Measurements from ENCODE around the gene DPF1. TPM values are rescaled to one million over a fixed set of nuclear protein-coding genes. Genes with fewer than 3 reads are reported as not detected.
"Not testable (repeated sequence)": the region's sequence is repeated elsewhere in the genome, so short reads cannot be mapped to it uniquely, and the experiment has no call there.

Gene DPF1
- total RNA-seq, 1 donor from 2014 or later: 6.0 TPM

GRCh38 chr19:38229585-38230073, 5.6 kb upstream of the DPF1 start:
- peaks cover 15% of the 10 kb centered on the region for H3K4me1 Mint-ChIP-seq (ENCODE audit: unreplicated experiment)
- H3K27ac Mint-ChIP-seq (ENCODE audit: unreplicated experiment): no peak overlapping the region
- peak overlapping the region; percentile 86 for H3K4me3 Mint-ChIP-seq (ENCODE audit: unreplicated experiment)
- peak; percentile 67 for DNase-seq (ENCODE audit: low spot score)
- TF ChIP-seq CTCF (IDR thresholded peaks at IDR 0.05; ENCODE audit: unreplicated experiment): no peak
- H3K36me3 Mint-ChIP-seq (ENCODE audit: low read depth, unreplicated experiment): peaks cover 3% of the 10 kb centered on the region
- H3K27me3 Mint-ChIP-seq (ENCODE audit: unreplicated experiment): peaks cover 15% of the 10 kb centered on the region
- no peaks in the 10 kb centered on the region for H3K9me3 Mint-ChIP-seq (ENCODE audit: unreplicated experiment)

- H3K9me3 Mint-ChIP-seq (ENCODE audit: unreplicated experiment): no peaks in the 10 kb centered on the region
- no peak for TF ChIP-seq CTCF (IDR thresholded peaks at IDR 0.05; ENCODE audit: unreplicated experiment)
- H3K27me3 Mint-ChIP-seq (ENCODE audit: unreplicated experiment): peaks cover 16% of the 10 kb centered on the region
- DNase-seq (ENCODE audit: low spot score): no peak
- peaks cover 10% of the 10 kb centered on the region for H3K4me1 Mint-ChIP-seq (ENCODE audit: unreplicated experiment)
- H3K36me3 Mint-ChIP-seq (ENCODE audit: low read depth, unreplicated experiment): peaks cover 4% of the 10 kb centered on the region
- H3K4me3 Mint-ChIP-seq (ENCODE audit: unreplicated experiment): no peak overlapping the region
- H3K27ac Mint-ChIP-seq (ENCODE audit: unreplicated experiment): no peak overlapping the region
Observed at GRCh38 chr19:38228491-38229439, 4.7 kb upstream of the DPF1 start.

- Mint-ChIP-seq H3K27me3 (ENCODE audit: unreplicated experiment) (peaks cover 22% of the 10 kb centered on the region), H3K4me1 (ENCODE audit: unreplicated experiment) (peaks cover 15% of the 10 kb centered on the region), H3K27ac (ENCODE audit: unreplicated experiment) (no peak overlapping the region), H3K9me3 (ENCODE audit: unreplicated experiment) (no peaks in the 10 kb centered on the region), H3K4me3 (ENCODE audit: unreplicated experiment) (no peak overlapping the region), H3K36me3 (ENCODE audit: low read depth, unreplicated experiment) (peaks cover 10% of the 10 kb centered on the region)
- no peak for TF ChIP-seq CTCF (IDR thresholded peaks at IDR 0.05; ENCODE audit: unreplicated experiment)
- no peak for DNase-seq (ENCODE audit: low spot score)
Observed at GRCh38 chr19:38228005-38228377, 4.0 kb upstream of the DPF1 start.

- peak overlapping the region; percentile 31 for H3K4me3 Mint-ChIP-seq (ENCODE audit: unreplicated experiment)
- H3K27ac Mint-ChIP-seq (ENCODE audit: unreplicated experiment): no peak overlapping the region
- peaks cover 22% of the 10 kb centered on the region for H3K27me3 Mint-ChIP-seq (ENCODE audit: unreplicated experiment)
Observed at GRCh38 chr19:38227287-38228004, 3.4 kb upstream of the DPF1 start.

GRCh38 chr19:38224863-38225218, 819 bp upstream of the DPF1 start:
- H3K27me3 Mint-ChIP-seq (ENCODE audit: unreplicated experiment): peaks cover 19% of the 10 kb centered on the region
- peak overlapping the region; percentile 96 for H3K4me3 Mint-ChIP-seq (ENCODE audit: unreplicated experiment)
- peaks cover 15% of the 10 kb centered on the region for H3K4me1 Mint-ChIP-seq (ENCODE audit: unreplicated experiment)
- DNase-seq (ENCODE audit: low spot score); H3K9me3 Mint-ChIP-seq (ENCODE audit: unreplicated experiment); H3K27ac Mint-ChIP-seq (ENCODE audit: unreplicated experiment): not testable (repeated sequence)
- H3K36me3 Mint-ChIP-seq (ENCODE audit: low read depth, unreplicated experiment): peaks cover 17% of the 10 kb centered on the region

More at GRCh38 chr19:38227287-38228004, 3.4 kb upstream of the DPF1 start:
- H3K4me1 Mint-ChIP-seq (ENCODE audit: unreplicated experiment): peaks cover 15% of the 10 kb centered on the region
- no peak for DNase-seq (ENCODE audit: low spot score)
- no peak for TF ChIP-seq CTCF (IDR thresholded peaks at IDR 0.05; ENCODE audit: unreplicated experiment)
- peaks cover 10% of the 10 kb centered on the region for H3K36me3 Mint-ChIP-seq (ENCODE audit: low read depth, unreplicated experiment)
- H3K9me3 Mint-ChIP-seq (ENCODE audit: unreplicated experiment): no peaks in the 10 kb centered on the region

Data from endothelial cell (in vitro differentiated cells).